ENCODE measurements around the gene TMED10. TPM values are rescaled to one million over a fixed set of nuclear protein-coding genes. Genes with fewer than 3 reads are reported as not detected.

TMED10 gene
- total RNA-seq, 2 donors from 2014 or later = 150 to 243 TPM

DNA sequence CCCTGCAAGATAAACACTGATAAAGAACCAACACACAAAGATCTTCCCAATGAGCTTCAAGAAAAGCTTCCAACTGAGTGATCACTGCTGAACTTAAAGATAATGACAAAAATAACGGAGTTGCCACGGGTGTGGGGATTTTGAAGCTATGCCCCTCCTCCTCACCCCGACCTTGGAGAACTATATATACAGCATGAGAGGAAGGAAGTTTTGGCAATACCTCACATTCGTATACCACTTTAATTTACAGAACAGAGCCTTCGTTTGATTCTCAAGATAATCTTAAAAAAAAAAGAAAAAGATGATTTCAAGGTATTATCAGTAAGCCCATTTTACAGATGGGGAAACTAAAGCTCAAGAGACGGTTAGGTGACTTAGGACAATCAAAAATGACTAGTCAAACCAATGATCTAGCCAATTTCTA lies 50.3 kb downstream of the TMED10 start:
- intact Hi-C loops (cut with DNase I) = no loop called here
- 4 to 6% methylated on average over 6 of the region's 6 CpGs for WGBS, 2 donors
- H3K4me1 ChIP-seq = peaks cover 20% of the 10 kb centered on the region
- TF ChIP-seq, protein P1, sequence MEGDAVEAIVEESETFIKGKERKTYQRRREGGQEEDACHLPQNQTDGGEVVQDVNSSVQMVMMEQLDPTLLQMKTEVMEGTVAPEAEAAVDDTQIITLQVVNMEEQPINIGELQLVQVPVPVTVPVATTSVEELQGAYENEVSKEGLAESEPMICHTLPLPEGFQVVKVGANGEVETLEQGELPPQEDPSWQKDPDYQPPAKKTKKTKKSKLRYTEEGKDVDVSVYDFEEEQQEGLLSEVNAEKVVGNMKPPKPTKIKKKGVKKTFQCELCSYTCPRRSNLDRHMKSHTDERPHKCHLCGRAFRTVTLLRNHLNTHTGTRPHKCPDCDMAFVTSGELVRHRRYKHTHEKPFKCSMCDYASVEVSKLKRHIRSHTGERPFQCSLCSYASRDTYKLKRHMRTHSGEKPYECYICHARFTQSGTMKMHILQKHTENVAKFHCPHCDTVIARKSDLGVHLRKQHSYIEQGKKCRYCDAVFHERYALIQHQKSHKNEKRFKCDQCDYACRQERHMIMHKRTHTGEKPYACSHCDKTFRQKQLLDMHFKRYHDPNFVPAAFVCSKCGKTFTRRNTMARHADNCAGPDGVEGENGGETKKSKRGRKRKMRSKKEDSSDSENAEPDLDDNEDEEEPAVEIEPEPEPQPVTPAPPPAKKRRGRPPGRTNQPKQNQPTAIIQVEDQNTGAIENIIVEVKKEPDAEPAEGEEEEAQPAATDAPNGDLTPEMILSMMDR (IDR thresholded peaks at IDR 0.05) = no peak
- no peak for TF ChIP-seq POLR2A (IDR thresholded peaks at IDR 0.05)
- H3K36me3 ChIP-seq (replicated peaks in 1 of 2; ENCODE audit: insufficient read depth in 1 of 2, low read depth in 2 of 2) = no peaks in the 10 kb centered on the region
- H3K4me3 ChIP-seq = peak overlapping the region; percentile 66 to 92
- ATAC-seq = no peak
- no peaks in the 10 kb centered on the region for H3K27me3 ChIP-seq
- DNase-seq = no peak
- no peaks in the 10 kb centered on the region for H3K9me3 ChIP-seq
- H3K27ac ChIP-seq = peak overlapping the region; percentile 83 to 95 (median 92)

DNA sequence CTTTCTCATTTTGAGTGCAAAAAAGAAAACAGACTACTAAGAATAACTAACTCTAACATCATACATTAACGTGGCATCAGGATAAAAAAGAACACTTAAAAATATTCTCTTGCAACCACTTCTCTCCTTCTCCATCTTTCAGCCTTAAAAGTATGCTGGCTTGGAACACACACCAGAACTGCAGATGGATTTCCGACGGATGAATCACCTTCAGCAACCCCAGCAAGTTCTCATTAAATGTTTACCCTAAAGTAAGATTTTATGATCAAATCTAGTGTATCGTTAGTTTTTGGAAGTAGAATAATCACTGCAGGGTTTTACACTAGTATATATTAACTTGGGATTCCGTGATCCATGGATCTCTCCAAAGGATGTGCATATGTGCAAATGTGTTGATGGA lies 50.8 kb downstream of the TMED10 start:
- no peaks in the 10 kb centered on the region for H3K27me3 ChIP-seq
- peaks cover 20% of the 10 kb centered on the region for H3K4me1 ChIP-seq
- H3K27ac ChIP-seq = no peak overlapping the region
- H3K9me3 ChIP-seq = no peaks in the 10 kb centered on the region
- ATAC-seq (no peak), DNase-seq (no peak)
- 55 to 62% methylated on average over 5 of the region's 5 CpGs for WGBS, 2 donors
- intact Hi-C loops (cut with DNase I) = no loop called here
- TF ChIP-seq, protein P1 (IDR thresholded peaks at IDR 0.05) = no peak
- TF ChIP-seq POLR2A (IDR thresholded peaks at IDR 0.05) = no peak
- no peaks in the 10 kb centered on the region for H3K36me3 ChIP-seq (replicated peaks in 1 of 2; ENCODE audit: insufficient read depth in 1 of 2, low read depth in 2 of 2)
- no peak overlapping the region for H3K4me3 ChIP-seq

DNA sequence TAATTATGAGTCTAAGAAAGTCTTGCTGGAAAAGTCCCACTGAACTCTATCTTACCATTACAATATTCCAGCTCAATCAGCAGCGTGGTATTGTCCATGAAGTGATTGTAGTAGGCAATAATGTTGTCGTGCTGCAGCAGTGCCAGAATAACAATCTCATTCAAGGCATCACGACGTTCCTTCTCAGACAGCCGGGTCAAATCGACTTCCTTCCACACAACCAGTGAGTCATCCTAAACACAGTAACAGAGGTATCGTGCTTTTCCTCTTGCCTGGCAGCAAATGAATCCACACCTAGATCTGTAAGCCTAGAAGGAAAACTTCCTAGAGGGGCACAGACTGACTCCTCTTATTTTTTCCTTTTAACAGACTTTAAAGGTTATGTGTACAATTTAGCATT lies 52.4 kb downstream of the TMED10 start:
- TF ChIP-seq, protein P1 (IDR thresholded peaks at IDR 0.05) = no peak
- no peak for TF ChIP-seq POLR2A (IDR thresholded peaks at IDR 0.05)
- intact Hi-C loops (cut with DNase I) = no loop called here
- DNase-seq = peak in 1 of 4 donors; percentile 52
- Histone ChIP-seq H3K9me3 (no peaks in the 10 kb centered on the region), H3K27me3 (no peaks in the 10 kb centered on the region), H3K36me3 (replicated peaks in 1 of 2; ENCODE audit: insufficient read depth in 1 of 2, low read depth in 2 of 2) (peaks cover 0 to 7% of the 10 kb centered on the region in 2 donors), H3K4me1 (peaks cover 20% of the 10 kb centered on the region), H3K27ac (peak overlapping the region in 1 of 4 donors; percentile 44), H3K4me3 (no peak overlapping the region)
- ATAC-seq = no peak
- 51 to 74% methylated on average over 7 of the region's 7 CpGs for WGBS, 2 donors

DNA sequence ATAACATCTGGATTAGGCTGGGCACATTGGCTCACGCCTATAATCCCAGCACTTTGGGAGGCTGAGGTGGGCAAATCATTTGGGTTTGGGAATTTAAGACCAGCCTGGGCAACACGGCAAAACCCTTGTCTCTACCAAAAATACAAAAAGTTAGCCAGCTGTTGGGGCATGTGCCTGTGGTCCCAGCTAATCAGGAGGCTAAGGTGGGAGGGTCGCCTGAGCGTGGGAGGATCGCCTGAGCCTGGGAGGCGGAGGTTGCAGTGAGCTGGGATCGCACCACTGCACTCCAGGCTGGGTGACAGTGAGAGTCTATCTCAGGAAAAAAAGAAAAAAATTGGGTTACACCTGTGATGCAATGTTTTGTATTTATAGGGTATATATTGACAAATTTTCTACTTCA lies 54.9 kb downstream of the TMED10 start:
- WGBS, 2 donors = 90 to 93% methylated on average over 7 of the region's 7 CpGs
- intact Hi-C loops (cut with DNase I) = no loop called here
- Histone ChIP-seq H3K27ac (no peak overlapping the region), H3K27me3 (no peaks in the 10 kb centered on the region), H3K36me3 (replicated peaks in 1 of 2; ENCODE audit: insufficient read depth in 1 of 2, low read depth in 2 of 2) (peaks cover 0 to 12% of the 10 kb centered on the region in 2 donors), H3K9me3 (no peaks in the 10 kb centered on the region), H3K4me3 (no peak overlapping the region), H3K4me1 (peaks cover 6% of the 10 kb centered on the region)
- no peak for TF ChIP-seq POLR2A (IDR thresholded peaks at IDR 0.05)
- TF ChIP-seq, protein P1 (IDR thresholded peaks at IDR 0.05) = no peak
- ATAC-seq (no peak), DNase-seq (no peak)

DNA sequence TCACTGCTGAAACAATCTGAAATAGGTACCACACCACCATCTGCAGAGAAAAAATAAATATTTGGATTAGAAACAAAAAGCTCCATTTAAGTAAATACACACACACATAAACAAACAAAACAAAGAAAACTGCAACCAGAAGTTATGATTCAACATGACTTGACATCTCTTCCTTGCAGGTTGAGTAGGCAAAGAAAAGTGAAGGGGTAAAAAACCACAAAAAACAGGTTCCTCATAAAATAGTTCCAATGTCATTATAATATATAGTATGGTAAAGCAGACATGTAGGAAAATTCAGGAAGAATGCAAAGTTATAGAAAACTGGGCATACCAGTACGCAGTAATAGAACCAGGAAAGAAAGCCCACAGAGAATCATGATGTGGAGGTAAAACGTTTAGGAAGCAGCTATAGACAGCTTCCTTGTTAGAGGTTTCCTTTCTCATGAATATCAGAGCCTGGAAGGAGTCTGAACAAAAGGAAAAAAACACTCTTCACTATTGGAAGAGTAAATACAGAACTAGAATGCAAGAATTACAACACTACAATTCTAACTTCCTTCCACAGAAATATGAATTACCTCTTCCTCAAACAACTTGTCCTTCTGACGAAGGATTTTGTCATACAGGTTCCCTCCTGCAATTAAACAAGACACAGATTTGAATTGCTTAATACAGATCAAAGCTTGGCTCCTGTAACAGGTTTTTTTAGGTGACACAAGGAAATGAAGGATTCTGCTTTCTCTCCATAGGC lies 55.7 kb downstream of the TMED10 start:
- Histone ChIP-seq H3K36me3 (replicated peaks in 1 of 2; ENCODE audit: insufficient read depth in 1 of 2, low read depth in 2 of 2) (peaks cover 0 to 19% of the 10 kb centered on the region in 2 donors), H3K27ac (no peak overlapping the region), H3K9me3 (no peaks in the 10 kb centered on the region), H3K4me3 (no peak overlapping the region), H3K27me3 (no peaks in the 10 kb centered on the region), H3K4me1 (peaks cover 2% of the 10 kb centered on the region)
- intact Hi-C loops (cut with DNase I) = no loop called here
- 64 to 65% methylated on average over 3 of the region's 3 CpGs for WGBS, 2 donors
- DNase-seq (no peak), ATAC-seq (no peak)
- TF ChIP-seq, protein P1 (IDR thresholded peaks at IDR 0.05) = no peak
- no peak for TF ChIP-seq POLR2A (IDR thresholded peaks at IDR 0.05)
